OCI-LY3 (cell line): ENCODE data around the gene SLC12A1.

Experiments
- H2AFZ ChIP-seq: fragments of 200-600, 300-600 bp; shearing (Covaris generic); 2 replicates; pipeline ENCODE4 v1.6.0; 2014; ENCODE audit warnings: antibody characterized with exemption, low read depth, low read length
- H3K27ac ChIP-seq: fragments of 200-600, 300-600 bp; sonication (generic); 2 replicates; pipeline ENCODE4 v1.5.1; 2014; ENCODE audit warnings: mild to moderate bottlenecking, low read length, moderate library complexity, mixed read lengths
- H3K27me3 ChIP-seq: fragments of 200-600, 300-600 bp; sonication (generic); 2 replicates; pipeline ENCODE4 v1.6.1; 2014; ENCODE audit warnings: low read depth, low read length, mixed read lengths
- H3K36me3 ChIP-seq: fragments of 200-600, 300-600 bp; sonication (generic); replicated peaks from 2 replicates; pipeline ENCODE3; 2014; ENCODE audit warnings: low read depth, low read length, mixed read lengths
- H3K4me1 ChIP-seq: fragments of 300-600, 200-600 bp; sonication (generic); 2 replicates; pipeline ENCODE4 v1.6.1; 2014; ENCODE audit warnings: low read length, mixed read lengths
- H3K4me2 ChIP-seq: fragments of 200-600, 300-600 bp; sonication (generic); 2 replicates; pipeline ENCODE4 v1.6.1; 2014; ENCODE audit warnings: low read length, mixed read lengths
- H3K4me3 ChIP-seq: fragments of 300-600, 200-600 bp; sonication (generic); 2 replicates; pipeline ENCODE4 v1.5.1; 2014; ENCODE audit warnings: antibody characterized with exemption, mild to moderate bottlenecking, low read length, moderate library complexity
- H3K79me2 ChIP-seq: fragments of 300-600, 200-600 bp; shearing (Covaris generic); 2 replicates; pipeline ENCODE4 v1.6.1; 2014; ENCODE audit warnings: mild to moderate bottlenecking, low read length, mixed read lengths
- H3K9ac ChIP-seq: fragments of 300-600, 200-600 bp; shearing (Covaris generic); 2 replicates; pipeline ENCODE4 v1.6.0; 2014; ENCODE audit warnings: mild to moderate bottlenecking, low read length, moderate library complexity
- H3K9me3 ChIP-seq: fragments of 200-600, 300-600 bp; shearing (Covaris generic); 2 replicates; pipeline ENCODE4 v1.6.1; 2014; ENCODE audit warnings: low read length, mixed read lengths; ENCODE audit not compliant: insufficient read depth
- H4K20me1 ChIP-seq: fragments of 200-600, 300-600 bp; sonication (generic); 2 replicates; pipeline ENCODE4 v1.6.1; 2016; ENCODE audit warnings: low read length, mixed read lengths; ENCODE audit not compliant: insufficient read depth
- EZH2phosphoT487 ChIP-seq: fragments of 200-600 bp; shearing (Covaris generic); IDR thresholded peaks from 2 replicates; pipeline ENCODE4 v1.6.1; 2018; ENCODE audit warnings: antibody characterized with exemption, mixed run types, low read depth
- TF ChIP-seq, protein P1 (sequence below): fragments of 200-600, 300-600 bp; sonication (generic); IDR thresholded peaks from 2 replicates; pipeline ENCODE4 v1.5.1; 2014; ENCODE audit warnings: antibody characterized with exemption, low read length, low read depth

The SLC12A1 gene

GRCh38 chr15:48315041-48315440 lies 108.9 kb downstream of the SLC12A1 start:
- Histone ChIP-seq H3K27me3 (no peaks in the 10 kb centered on the region), H3K27ac (no peak overlapping the region), H3K4me1 (no peaks in the 10 kb centered on the region), H4K20me1 (no peaks in the 10 kb centered on the region), H3K4me3 (no peak overlapping the region), H2AFZ (no peak overlapping the region), H3K36me3 (no peaks in the 10 kb centered on the region), H3K9ac (no peak overlapping the region), H3K4me2 (no peak overlapping the region), H3K9me3 (no peaks in the 10 kb centered on the region), H3K79me2 (no peaks in the 10 kb centered on the region)
- no peak for TF ChIP-seq EZH2phosphoT487
- TF ChIP-seq, protein P1, sequence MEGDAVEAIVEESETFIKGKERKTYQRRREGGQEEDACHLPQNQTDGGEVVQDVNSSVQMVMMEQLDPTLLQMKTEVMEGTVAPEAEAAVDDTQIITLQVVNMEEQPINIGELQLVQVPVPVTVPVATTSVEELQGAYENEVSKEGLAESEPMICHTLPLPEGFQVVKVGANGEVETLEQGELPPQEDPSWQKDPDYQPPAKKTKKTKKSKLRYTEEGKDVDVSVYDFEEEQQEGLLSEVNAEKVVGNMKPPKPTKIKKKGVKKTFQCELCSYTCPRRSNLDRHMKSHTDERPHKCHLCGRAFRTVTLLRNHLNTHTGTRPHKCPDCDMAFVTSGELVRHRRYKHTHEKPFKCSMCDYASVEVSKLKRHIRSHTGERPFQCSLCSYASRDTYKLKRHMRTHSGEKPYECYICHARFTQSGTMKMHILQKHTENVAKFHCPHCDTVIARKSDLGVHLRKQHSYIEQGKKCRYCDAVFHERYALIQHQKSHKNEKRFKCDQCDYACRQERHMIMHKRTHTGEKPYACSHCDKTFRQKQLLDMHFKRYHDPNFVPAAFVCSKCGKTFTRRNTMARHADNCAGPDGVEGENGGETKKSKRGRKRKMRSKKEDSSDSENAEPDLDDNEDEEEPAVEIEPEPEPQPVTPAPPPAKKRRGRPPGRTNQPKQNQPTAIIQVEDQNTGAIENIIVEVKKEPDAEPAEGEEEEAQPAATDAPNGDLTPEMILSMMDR, result no peak

DNA sequence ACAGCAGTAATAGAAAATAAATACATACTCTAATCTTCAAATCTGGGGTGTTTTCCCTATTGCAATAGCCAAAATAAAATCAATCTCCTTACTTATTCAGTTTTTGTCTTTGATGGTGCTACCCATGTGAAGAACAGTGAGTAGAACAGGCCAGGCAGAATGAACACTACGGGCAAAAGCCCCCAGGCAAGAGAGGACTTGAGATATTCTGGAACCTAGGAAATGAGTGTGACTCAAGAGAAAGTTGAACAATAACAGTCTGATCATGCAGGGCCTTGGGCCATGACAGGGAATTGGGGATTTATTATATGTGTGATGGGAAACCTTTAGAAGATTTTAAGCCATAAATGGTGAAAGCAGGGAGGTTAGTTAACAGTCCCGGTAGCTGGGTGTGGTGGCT lies 111.1 kb downstream of the SLC12A1 start:
- no peak overlapping the region for H3K27ac ChIP-seq
- no peaks in the 10 kb centered on the region for H3K27me3 ChIP-seq
- no peak overlapping the region for H3K9ac ChIP-seq
- H3K36me3 ChIP-seq, result no peaks in the 10 kb centered on the region
- no peaks in the 10 kb centered on the region for H3K4me1 ChIP-seq
- H3K79me2 ChIP-seq, result no peaks in the 10 kb centered on the region
- H2AFZ ChIP-seq, result no peak overlapping the region
- no peak overlapping the region for H3K4me2 ChIP-seq
- TF ChIP-seq, protein P1, result no peak
- no peak for TF ChIP-seq EZH2phosphoT487
- no peaks in the 10 kb centered on the region for H3K9me3 ChIP-seq
- no peaks in the 10 kb centered on the region for H4K20me1 ChIP-seq
- H3K4me3 ChIP-seq, result no peak overlapping the region

GRCh38 chr15:48318131-48318530 lies 112.0 kb downstream of the SLC12A1 start:
- Histone ChIP-seq H3K4me3 (no peak overlapping the region), H3K9me3 (no peaks in the 10 kb centered on the region), H3K4me2 (no peak overlapping the region), H3K9ac (no peak overlapping the region), H3K36me3 (no peaks in the 10 kb centered on the region), H3K27ac (no peak overlapping the region), H3K4me1 (no peaks in the 10 kb centered on the region), H3K27me3 (no peaks in the 10 kb centered on the region), H2AFZ (no peak overlapping the region), H3K79me2 (no peaks in the 10 kb centered on the region), H4K20me1 (no peaks in the 10 kb centered on the region)
- no peak for TF ChIP-seq EZH2phosphoT487
- TF ChIP-seq, protein P1, result no peak

GRCh38 chr15:48323294-48323693 lies 117.2 kb downstream of the SLC12A1 start:
- Histone ChIP-seq H3K79me2 (no peaks in the 10 kb centered on the region), H3K4me3 (no peak overlapping the region), H3K4me2 (no peak overlapping the region), H4K20me1 (peaks cover 7% of the 10 kb centered on the region; the same call in 1 of the 2 replicates), H2AFZ (no peak overlapping the region), H3K4me1 (peaks cover 19% of the 10 kb centered on the region), H3K27ac (no peak overlapping the region), H3K9me3 (no peaks in the 10 kb centered on the region), H3K36me3 (peaks cover 10% of the 10 kb centered on the region), H3K27me3 (no peaks in the 10 kb centered on the region), H3K9ac (no peak overlapping the region)
- TF ChIP-seq, protein P1, result no peak
- TF ChIP-seq EZH2phosphoT487, result no peak
